H7 (cell line): ENCODE results near the gene P2RX3. TPM values are rescaled to one million over a fixed set of nuclear protein-coding genes. Genes with fewer than 3 reads are reported as not detected.
A peak's percentile ranks its signal among the peaks of the same experiment; 100 is the strongest.

Source experiments
- DNase-seq: peaks from one replicate; pipeline ENCODE4 v3.0.0; 2012
- H3K27me3 ChIP-seq: 2 replicates; pipeline ENCODE4 v1.6.0; 2011; ENCODE audit warnings: mild to moderate bottlenecking, low read length; ENCODE audit not compliant: control insufficient read depth, insufficient read depth
- H3K36me3 ChIP-seq: replicated peaks from 2 replicates; pipeline ENCODE4 v1.5.1; 2011; ENCODE audit warnings: low read length; ENCODE audit not compliant: control insufficient read depth, insufficient read depth
- H3K4me3 ChIP-seq: 2 replicates; pipeline ENCODE4 v1.5.1; 2011; ENCODE audit warnings: low read depth, mild to moderate bottlenecking, control low read depth, low read length, moderate library complexity; ENCODE audit not compliant: insufficient read depth
- total RNA-seq: library from RNA; depleted of rRNA; stranded (reverse); fragments of >200 nt; shearing (Covaris generic); gene quantifications from 2 replicates; pipeline ENCODE4 v1.2.3, GENCODE V29; 2014

P2RX3 gene
- total RNA-seq, 1 experiment from 2014 or later: not detected

DNA sequence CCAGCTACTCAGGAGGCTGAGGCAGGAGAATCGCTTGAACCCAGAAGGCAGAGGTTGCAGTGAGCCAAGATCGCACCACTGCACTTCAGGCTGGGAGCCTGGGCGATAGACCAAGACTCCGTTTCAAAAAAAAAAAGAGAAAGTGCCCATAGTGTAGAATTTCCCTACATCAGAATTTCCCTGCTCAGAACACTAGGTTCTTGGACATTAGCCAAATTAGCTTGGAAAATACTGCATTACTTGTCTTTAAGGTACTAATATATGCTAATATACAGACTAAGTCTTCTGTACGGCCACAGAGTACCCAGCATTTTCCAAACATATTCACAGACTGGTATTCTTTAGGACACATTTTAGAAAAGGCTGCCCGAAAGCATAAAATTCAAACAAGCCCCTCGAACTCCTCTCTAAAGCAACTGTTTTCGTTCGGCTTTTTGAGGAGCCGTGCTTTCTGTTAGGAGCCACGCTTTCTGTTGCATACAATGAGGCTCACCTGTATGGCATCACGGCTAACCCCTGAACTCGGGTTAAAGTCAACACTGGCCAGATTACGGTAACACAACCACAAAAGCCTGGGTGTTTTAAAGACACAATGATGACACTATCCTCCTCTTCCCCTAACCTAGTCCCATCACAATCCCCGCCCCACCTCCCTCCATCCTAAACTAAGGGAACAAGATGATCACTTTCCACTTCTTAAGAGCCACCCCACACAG lies 31.8 kb upstream of the P2RX3 start:
- peaks cover 32% of the 10 kb centered on the region for H3K36me3 ChIP-seq
- no peaks in the 10 kb centered on the region for H3K27me3 ChIP-seq
- H3K4me3 ChIP-seq: no peak overlapping the region
- DNase-seq: peak; percentile 31

DNA sequence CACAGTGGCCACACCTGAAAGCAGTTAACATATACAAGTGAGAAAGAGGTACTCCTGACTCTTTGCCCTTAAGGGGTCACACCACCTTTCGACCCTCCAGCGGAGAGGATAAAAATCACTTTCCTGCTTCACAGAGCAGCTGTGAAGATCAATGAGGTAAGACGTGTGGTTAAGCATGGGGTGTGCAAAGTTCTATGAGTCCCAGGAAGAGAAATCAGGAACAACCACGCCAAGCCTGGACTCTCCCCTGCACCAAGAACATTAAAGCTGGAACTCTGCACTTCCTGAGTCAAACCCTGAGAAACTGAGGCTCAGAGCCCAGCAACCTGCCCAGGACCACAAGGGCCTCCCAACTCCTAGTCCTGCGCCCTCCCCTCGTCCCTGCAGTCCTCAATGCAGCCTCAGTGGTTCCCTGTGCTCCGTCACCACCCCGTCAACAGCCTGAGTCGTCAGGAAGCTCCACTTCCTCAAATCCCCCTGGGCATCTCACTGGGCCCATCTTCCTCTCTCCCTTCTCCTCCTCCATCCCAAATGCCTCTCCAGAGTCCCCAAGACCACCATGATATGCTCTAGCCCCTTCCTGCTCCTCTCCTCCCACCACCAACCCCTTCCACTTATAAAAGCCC lies 31.1 kb upstream of the P2RX3 start:
- peak; percentile 34 for DNase-seq
- H3K27me3 ChIP-seq: no peaks in the 10 kb centered on the region
- peaks cover 27% of the 10 kb centered on the region for H3K36me3 ChIP-seq
- no peak overlapping the region for H3K4me3 ChIP-seq

DNA sequence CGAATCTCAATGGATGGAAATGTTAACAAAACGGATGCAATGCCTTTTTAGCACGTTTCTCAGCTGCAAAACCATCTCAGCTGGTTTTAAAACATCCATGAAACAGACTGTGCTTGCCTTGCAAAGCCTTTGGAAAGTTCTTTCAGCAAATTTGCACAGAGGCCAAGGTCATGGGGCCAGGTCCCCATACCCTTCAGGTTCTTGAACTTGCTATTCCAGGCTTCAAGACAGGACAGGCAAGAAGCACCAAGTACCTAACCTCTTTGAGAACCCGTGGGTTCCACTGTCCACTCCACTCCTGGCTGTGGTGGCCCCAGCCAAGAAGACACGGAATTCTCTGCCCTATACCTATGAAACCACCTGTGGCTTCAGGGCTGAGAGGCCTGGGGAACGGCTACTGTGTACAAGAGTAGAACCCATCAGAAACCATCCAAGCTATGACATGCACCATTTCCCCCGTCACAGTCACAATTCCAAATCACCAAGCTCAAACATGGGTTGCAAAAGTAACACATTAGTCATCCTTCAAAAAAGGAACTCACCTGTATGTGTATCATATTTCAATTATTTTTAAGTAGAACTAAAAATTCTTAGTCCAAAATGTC lies 30.4 kb upstream of the P2RX3 start:
- Histone ChIP-seq H3K4me3 (no peak overlapping the region), H3K36me3 (peaks cover 32% of the 10 kb centered on the region), H3K27me3 (no peaks in the 10 kb centered on the region)
- no peak for DNase-seq

DNA sequence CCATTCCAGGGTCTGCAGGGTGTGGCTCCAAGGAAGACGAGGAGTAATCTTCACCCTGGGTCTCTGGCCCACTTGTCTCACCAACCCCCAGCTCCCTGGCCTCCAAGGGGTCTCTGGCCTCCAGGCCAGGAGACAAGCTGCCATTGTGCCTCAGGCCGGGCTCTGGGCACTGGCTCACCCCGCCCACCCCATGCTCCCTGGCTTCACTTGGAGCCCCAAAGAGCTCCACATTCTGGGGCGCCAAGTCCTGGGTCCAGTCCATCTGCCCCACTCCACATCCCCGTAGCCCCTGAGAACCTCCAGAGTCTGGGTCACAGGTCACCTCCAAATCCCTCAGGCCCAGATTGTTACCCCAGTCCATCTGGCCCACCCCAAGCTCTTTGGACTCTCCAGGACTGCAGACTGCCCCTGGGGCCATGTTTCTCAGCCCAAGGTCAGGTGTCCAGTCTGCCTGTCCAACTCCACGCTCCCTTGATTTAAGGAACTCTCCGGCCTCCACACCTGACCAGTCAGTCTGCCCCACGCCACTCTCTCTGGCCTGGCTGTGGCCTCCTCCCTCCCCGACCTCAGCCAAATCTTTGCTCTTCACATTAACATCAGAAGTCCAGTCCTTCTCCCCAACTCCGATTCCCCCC lies 29.6 kb upstream of the P2RX3 start:
- H3K27me3 ChIP-seq: no peaks in the 10 kb centered on the region
- no peak overlapping the region for H3K4me3 ChIP-seq
- peaks cover 31% of the 10 kb centered on the region for H3K36me3 ChIP-seq
- no peak for DNase-seq

DNA sequence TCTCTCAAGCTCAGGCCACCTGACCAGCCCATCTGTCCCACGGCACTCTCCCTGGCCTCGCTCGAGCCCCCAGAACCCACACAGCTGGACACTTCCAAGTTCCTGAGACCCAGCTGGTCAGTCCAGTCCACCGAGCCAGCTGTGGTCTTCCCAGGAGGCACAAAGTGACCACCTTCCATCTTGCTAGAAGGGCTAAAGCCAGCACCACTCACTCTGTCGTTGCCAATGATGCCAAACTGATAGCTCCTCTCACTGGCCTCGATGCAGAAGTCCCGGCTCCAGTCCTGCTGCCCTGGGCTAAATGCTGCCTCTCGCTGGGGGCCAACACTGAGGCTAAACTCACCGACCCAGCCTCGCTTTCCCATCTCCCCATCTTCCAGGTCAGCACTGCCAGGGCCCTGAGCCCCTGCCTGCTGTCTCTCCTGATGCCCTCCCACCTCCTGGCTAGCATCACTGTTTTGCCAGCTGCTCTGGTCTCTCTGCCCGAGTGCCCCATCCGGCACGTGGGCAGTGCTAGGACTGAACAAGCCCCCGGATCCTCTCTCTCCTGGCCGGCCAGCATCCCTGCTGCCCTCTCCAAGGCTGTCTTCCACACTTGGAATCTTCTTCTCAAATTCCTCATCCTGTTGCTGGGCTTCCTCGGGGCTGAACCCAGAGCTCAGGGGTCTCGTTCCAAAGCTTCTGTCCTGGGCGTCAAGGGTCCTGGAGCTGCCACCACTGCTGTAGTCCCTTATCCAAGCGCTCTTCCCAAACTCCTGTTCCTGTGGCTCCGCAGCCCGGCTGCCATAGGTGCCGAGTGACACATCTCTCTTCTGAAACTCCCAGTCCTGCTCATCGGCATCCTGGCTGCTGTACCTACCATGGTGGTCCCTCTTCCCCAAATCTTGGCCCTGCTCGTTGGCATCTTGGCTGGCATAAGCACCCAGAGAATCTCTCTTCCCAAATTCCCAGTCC lies 28.8 kb upstream of the P2RX3 start:
- Histone ChIP-seq H3K27me3 (no peaks in the 10 kb centered on the region), H3K4me3 (no peak overlapping the region), H3K36me3 (peaks cover 35% of the 10 kb centered on the region)
- no peak for DNase-seq

DNA sequence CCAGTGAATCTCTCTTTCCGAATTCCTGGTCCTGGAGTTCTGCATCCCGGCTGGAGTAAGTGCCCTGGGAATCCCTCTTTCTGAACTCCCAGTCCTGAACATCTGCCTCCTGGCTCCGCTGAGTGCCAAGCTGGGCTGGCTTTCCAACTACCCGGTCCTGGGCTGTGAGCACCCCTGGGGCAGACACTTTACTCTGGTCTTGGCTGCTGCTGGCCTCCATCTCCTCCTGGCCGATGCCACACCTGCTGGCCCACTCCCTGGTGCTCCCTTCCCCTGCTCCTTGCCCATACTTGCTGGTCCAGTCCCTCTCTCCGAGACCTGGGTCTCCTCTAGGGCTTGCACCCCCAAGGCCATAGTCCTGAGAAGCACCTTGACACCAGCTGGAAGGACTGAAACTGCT lies 28.1 kb upstream of the P2RX3 start:
- Histone ChIP-seq H3K27me3 (no peaks in the 10 kb centered on the region), H3K4me3 (no peak overlapping the region), H3K36me3 (peaks cover 41% of the 10 kb centered on the region)
- no peak for DNase-seq

DNA sequence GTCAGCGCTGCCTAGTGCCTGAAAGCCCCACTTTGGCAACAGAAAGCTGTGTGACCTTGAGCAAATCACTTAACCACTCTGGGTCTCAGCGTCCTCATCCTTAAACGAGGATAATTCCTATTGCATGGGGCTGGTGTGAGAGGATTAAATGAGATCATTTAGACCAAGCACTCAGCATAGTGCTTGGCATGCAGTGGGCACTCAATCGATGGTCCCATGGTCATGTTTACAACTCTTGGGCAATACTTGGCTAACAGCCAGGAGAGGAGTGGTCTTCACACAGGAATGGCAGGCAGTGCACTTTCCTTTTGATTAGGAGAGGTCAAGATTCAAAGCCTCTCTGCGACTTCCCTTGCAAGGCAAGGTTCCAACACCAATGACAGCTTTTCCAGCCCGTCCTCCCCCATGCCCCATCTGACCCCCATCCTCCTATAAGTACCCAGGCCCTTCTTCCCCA lies 27.5 kb upstream of the P2RX3 start:
- Histone ChIP-seq H3K27me3 (no peaks in the 10 kb centered on the region), H3K36me3 (peaks cover 41% of the 10 kb centered on the region), H3K4me3 (peak overlapping the region; percentile 37)
- DNase-seq: no peak

DNA sequence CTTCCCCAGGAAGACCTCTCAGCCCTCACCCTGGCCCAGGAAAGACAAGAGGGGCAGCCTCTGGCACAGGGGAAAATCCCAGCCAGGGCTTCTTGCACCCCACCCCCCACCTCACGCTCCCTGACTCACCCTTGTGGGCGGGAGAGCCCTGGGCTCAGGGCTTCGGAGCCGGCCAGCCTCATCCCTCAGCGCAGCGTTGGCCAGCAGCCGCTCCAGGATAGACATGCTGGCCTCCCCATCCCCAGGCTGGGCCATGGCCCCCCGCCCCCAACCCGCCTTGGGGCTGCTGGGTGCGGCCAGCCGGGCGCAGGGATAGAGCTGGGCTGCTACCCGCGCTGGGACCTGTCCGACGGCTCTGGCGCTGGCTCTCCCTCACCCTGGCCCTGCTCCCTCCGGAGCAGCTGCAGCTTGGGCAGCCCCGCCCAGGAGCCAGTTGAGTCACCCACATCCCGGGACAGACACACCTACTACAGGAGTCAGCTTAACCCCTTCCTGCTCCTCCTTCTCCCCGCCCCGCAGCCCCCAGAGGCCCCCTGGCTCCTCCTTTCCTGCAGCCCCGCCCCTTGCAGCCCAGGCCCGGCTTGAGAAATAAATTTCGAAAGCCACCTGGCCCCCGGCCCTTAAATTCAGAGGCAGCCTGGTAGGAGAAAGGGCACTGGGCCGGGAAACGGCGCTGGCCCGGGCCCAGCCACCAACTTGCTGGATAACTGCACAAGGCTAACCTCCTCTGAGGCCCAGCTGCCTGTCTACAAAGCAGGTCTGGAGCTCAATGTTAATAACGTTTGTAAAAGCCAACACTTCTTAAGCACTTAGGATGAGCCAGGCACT lies 26.8 kb upstream of the P2RX3 start:
- Histone ChIP-seq H3K27me3 (no peaks in the 10 kb centered on the region), H3K36me3 (peaks cover 47% of the 10 kb centered on the region), H3K4me3 (peak overlapping the region; percentile 37)
- peak; percentile 99 for DNase-seq

DNA sequence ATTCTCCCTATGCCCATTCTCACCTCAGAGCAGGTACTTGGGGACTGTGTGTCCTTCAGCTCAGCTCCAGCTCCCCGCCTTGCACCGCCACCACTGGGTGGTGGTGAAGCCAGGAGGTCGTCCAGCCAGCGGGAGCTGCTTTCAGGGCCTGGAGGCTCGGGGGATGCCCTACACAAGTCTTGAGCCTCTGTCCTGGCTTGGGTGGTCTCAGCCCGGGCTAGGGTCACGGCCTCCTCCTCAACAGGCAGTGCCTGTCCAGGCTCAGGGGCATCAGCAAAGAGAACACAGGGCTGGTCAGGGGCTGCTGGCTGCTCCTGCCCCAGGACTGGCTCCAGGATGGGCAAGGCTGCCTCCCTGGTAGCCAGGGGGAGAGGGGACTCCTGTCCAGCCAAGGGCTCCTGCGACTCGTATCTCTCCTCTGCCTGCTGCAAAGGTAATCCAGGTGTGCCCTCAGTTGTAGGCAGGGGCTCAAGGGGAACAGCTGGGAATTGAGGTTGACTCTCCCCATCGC lies 25.6 kb upstream of the P2RX3 start:
- H3K27me3 ChIP-seq: no peaks in the 10 kb centered on the region
- peak; percentile 53 for DNase-seq
- H3K36me3 ChIP-seq: peaks cover 59% of the 10 kb centered on the region
- H3K4me3 ChIP-seq: no peak overlapping the region

DNA sequence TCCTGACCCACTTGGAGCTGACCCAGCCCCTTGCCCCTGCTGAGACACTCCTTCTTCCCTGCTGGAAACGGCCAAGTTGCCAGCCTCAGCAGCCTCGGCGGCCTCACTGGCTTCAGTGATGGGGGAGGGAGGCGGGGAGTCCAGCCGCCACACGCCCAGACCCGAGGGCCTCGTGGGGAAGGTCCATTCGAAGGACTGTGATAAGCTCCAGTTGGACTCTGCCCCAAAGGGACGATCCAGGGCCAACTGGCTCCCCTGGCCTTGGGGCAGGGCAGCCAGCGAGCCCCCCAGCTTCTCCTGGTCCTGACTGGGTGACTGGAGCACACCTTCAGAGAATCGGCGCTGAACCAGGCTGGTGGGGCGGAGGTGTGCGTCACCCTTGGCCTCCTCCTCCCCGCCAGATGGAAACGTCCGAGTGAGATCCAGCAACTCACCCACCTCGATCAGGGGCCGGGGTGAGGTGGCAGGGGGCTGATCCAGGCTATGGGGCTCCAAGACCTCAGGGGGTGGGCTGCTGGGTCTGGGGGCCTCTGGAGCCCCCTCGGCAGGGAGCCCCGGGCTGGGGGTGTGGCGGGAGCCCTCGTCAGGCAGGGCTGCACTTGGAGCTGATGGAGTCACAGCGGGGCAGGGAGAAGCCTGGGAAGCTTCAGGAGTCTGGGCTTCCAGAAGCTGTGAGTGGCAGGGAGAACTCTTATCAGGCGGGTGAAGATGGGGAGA lies 24.9 kb upstream of the P2RX3 start:
- Histone ChIP-seq H3K4me3 (no peak overlapping the region), H3K36me3 (peaks cover 60% of the 10 kb centered on the region), H3K27me3 (no peaks in the 10 kb centered on the region)
- peak; percentile 62 for DNase-seq

DNA sequence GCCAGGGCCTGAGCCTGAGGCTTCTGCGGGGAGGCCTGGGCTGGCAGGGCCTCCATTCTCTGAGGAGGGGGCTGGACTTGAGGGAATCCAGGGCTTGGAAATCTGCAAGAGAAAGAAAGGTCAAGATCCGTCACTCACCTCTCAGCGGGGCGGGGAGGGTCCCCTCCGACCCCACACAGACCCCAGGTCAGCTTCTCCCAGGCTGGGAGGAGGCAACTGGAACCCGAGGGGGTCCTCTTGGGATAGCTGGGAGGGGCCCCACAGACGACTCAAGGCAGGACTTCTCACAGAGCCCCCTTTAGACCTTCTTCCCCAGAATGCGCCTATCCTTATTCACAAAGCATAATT lies 24.4 kb upstream of the P2RX3 start:
- DNase-seq: peak; percentile 83
- Histone ChIP-seq H3K27me3 (no peaks in the 10 kb centered on the region), H3K4me3 (no peak overlapping the region), H3K36me3 (peaks cover 64% of the 10 kb centered on the region)

DNA sequence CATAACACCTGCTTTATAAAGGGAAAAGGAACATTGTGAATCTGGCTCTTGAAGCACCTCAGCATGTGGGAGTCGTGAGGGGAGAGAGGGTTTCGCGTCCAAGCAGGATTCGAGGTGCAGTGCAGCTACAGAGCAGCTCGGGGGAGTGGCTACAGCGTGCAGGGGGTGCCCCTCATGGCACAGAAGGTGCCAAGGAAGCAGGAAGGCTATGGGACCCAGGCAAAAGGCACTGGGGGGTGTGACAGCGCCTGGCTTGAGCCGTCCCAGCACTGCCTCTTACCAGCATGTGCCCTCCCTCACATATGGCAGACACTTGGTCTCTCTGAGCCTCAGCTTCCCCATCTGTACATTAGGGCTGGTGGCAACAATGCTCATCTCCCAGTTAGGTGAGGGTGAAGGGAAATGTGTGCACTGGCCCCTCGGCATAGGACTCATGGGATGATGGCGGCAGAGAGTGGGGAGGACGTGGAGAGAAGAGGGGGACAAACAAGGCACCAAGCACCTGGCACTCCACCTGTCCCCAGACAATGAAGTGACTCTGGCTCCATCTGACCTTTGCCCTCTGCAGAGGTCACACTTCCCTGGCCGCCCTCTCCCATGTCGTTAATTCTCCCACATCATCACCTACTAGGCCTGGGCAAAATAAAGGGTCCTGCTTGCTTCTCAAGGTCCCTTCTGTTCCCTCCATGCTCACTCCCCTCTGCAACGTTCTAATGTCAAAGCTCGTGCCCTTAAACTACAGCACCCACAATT lies 23.8 kb upstream of the P2RX3 start:
- Histone ChIP-seq H3K4me3 (no peak overlapping the region), H3K27me3 (no peaks in the 10 kb centered on the region), H3K36me3 (peaks cover 60% of the 10 kb centered on the region)
- peak; percentile 45 for DNase-seq
